Measurements from ENCODE around the gene GRIN2C. TPM values are rescaled to one million over a fixed set of nuclear protein-coding genes. Genes with fewer than 3 reads are reported as not detected.

GRIN2C gene
- total and polyA plus RNA-seq, 9 of the 15 experiments (the other 6 are each of a cell fraction or from before 2014, with no cell fraction given) = under 0.01 to 0.33 (median 0.10) TPM; not detected in 2

DNA sequence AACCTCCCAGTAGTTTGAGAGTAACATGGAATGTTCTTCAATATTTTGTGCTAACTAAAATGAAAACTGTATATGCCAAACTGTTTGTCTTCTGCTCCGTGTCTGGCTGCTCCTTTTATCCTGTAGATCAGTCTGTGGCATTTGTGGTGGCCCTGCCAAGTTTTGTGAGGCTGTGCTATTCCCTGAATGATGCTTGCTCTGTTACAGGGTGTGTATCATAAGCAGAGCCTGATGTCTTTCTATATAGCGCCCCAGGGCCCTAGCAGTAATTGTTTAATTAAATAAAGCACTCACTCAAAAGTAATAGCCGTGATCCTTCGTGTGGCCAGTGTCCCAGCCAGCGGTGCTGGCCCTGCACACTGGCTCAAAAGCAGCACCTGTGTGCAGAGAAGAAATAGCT lies 55.7 kb downstream of the GRIN2C start:
- H4K20me1 ChIP-seq (replicated peaks; ENCODE audit: control insufficient read depth, insufficient read depth, low read length) = peaks cover 6% of the 10 kb centered on the region
- H3K36me3 ChIP-seq (ENCODE audit: control insufficient read depth, insufficient read depth, low read length) = peaks cover 3% of the 10 kb centered on the region; the same call in 2 of the 3 replicates
- no peak overlapping the region for H2AFZ ChIP-seq (ENCODE audit: low read depth, low read length)
- H3K4me1 ChIP-seq (replicated peaks in 1 of 2; ENCODE audit: control insufficient read depth in 2 of 2, insufficient read depth in 2 of 2, low read length in 2 of 2) = no peaks in the 10 kb centered on the region
- no peak overlapping the region for H3K4me2 ChIP-seq (ENCODE audit: insufficient read depth, low read length)
- 41% methylated on average over 5 of the region's 5 CpGs for WGBS (ENCODE audit: insufficient coverage, low coverage, missing lambda C conversion rate)
- intact Hi-C loops (cut with micrococcal nuclease) (no loop called here), in situ Hi-C loops (cut with MboI) (no loop called here)
- H3K9me3 ChIP-seq (replicated peaks; ENCODE audit: control insufficient read depth, insufficient read depth, low read depth, low read length) = no peaks in the 10 kb centered on the region
- H3K9ac ChIP-seq (ENCODE audit: insufficient read depth in 1 of 2, low read depth in 2 of 2, low read length in 2 of 2) = no peak overlapping the region
- ATAC-seq (no peak), FAIRE-seq (no peak), DNase-seq (ENCODE audit: extremely low read depth in 1 of 4, low spot score in 3 of 4) (no peak)
- no peak overlapping the region for H3K4me3 ChIP-seq
- H3K79me2 ChIP-seq (ENCODE audit: control insufficient read depth, insufficient read depth, low read length) = no peaks in the 10 kb centered on the region
- H3K27me3 ChIP-seq (ENCODE audit: control insufficient read depth in 2 of 2, insufficient read depth in 2 of 2, low read length in 2 of 2) = no peaks in the 10 kb centered on the region
- no peak overlapping the region for H3K27ac ChIP-seq (ENCODE audit: extremely low read depth, low read depth, low read length)
- ChIA-PET POLR2A (interaction anchor here (0.9 kb wide), 1 partner anchor 16 kb away, joined by 3 read pairs; no protein-coding TSS in a partner anchor), CTCF (ENCODE audit: low intra/inter-chr PET ratio) (no interaction called here)
- no peaks in the 10 kb centered on the region for H3K9me1 ChIP-seq (ENCODE audit: control insufficient read depth, insufficient read depth, low read length)
- BruUV-seq (replicated peaks) = no TSS peak
- TF ChIP-seq ILK (tag; IDR thresholded peaks at IDR 0.05; ENCODE audit: borderline replicate concordance, low read depth) (no peak), SRF (CRISPR knock-in tag; IDR thresholded peaks at IDR 0.05) (no peak), ZC3H11A (IDR thresholded peaks at IDR 0.05; ENCODE audit: low read depth, low read length) (no peak), ZKSCAN8 (CRISPR knock-in tag; IDR thresholded peaks at IDR 0.05) (no peak), HNRNPH1 (optimal IDR thresholded peaks at IDR 0.05; ENCODE audit: low read depth, low read length) (no peak), TRIM24 (IDR thresholded peaks at IDR 0.05) (no peak), SIRT6 (IDR thresholded peaks at IDR 0.05; ENCODE audit: low read depth, low read length) (no peak), ARHGAP35 (IDR thresholded peaks at IDR 0.05; ENCODE audit: partially characterized antibody) (no peak), WHSC1 (IDR thresholded peaks at IDR 0.05; ENCODE audit: low read length) (no peak)
- TF ChIP-seq, protein P1, sequence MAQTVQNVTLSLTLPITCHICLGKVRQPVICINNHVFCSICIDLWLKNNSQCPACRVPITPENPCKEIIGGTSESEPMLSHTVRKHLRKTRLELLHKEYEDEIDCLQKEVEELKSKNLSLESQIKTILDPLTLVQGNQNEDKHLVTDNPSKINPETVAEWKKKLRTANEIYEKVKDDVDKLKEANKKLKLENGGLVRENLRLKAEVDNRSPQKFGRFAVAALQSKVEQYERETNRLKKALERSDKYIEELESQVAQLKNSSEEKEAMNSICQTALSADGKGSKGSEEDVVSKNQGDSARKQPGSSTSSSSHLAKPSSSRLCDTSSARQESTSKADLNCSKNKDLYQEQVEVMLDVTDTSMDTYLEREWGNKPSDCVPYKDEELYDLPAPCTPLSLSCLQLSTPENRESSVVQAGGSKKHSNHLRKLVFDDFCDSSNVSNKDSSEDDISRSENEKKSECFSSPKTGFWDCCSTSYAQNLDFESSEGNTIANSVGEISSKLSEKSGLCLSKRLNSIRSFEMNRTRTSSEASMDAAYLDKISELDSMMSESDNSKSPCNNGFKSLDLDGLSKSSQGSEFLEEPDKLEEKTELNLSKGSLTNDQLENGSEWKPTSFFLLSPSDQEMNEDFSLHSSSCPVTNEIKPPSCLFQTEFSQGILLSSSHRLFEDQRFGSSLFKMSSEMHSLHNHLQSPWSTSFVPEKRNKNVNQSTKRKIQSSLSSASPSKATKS (CRISPR knock-in tag; IDR thresholded peaks at IDR 0.05) = no peak
- TF ChIP-seq, protein P2, sequence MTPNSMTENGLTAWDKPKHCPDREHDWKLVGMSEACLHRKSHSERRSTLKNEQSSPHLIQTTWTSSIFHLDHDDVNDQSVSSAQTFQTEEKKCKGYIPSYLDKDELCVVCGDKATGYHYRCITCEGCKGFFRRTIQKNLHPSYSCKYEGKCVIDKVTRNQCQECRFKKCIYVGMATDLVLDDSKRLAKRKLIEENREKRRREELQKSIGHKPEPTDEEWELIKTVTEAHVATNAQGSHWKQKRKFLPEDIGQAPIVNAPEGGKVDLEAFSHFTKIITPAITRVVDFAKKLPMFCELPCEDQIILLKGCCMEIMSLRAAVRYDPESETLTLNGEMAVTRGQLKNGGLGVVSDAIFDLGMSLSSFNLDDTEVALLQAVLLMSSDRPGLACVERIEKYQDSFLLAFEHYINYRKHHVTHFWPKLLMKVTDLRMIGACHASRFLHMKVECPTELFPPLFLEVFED (CRISPR knock-in tag; conservative IDR thresholded peaks at IDR 0.05) = no peak
- TF ChIP-seq, protein P3, sequence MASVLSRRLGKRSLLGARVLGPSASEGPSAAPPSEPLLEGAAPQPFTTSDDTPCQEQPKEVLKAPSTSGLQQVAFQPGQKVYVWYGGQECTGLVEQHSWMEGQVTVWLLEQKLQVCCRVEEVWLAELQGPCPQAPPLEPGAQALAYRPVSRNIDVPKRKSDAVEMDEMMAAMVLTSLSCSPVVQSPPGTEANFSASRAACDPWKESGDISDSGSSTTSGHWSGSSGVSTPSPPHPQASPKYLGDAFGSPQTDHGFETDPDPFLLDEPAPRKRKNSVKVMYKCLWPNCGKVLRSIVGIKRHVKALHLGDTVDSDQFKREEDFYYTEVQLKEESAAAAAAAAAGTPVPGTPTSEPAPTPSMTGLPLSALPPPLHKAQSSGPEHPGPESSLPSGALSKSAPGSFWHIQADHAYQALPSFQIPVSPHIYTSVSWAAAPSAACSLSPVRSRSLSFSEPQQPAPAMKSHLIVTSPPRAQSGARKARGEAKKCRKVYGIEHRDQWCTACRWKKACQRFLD (CRISPR knock-in tag; IDR thresholded peaks at IDR 0.05) = no peak
- TF ChIP-seq, protein P4, sequence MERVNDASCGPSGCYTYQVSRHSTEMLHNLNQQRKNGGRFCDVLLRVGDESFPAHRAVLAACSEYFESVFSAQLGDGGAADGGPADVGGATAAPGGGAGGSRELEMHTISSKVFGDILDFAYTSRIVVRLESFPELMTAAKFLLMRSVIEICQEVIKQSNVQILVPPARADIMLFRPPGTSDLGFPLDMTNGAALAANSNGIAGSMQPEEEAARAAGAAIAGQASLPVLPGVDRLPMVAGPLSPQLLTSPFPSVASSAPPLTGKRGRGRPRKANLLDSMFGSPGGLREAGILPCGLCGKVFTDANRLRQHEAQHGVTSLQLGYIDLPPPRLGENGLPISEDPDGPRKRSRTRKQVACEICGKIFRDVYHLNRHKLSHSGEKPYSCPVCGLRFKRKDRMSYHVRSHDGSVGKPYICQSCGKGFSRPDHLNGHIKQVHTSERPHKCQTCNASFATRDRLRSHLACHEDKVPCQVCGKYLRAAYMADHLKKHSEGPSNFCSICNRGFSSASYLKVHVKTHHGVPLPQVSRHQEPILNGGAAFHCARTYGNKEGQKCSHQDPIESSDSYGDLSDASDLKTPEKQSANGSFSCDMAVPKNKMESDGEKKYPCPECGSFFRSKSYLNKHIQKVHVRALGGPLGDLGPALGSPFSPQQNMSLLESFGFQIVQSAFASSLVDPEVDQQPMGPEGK (CRISPR knock-in tag; IDR thresholded peaks at IDR 0.05; ENCODE audit: borderline replicate concordance) = no peak

Measured in K562 (cell line).